ENCODE results near the gene AGAP2. TPM values are rescaled to one million over a fixed set of nuclear protein-coding genes. Genes with fewer than 3 reads are reported as not detected.
"Not testable (repeated sequence)": the region's sequence is repeated elsewhere in the genome, so short reads cannot be mapped to it uniquely, and the experiment has no call there.

Gene AGAP2
- total and polyA plus RNA-seq, 8 donors, result 0.31 to 5.8 (median 0.54) TPM

- intact Hi-C loops (cut with DNase I), result no loop called here
These were observed 14.9 kb downstream of the AGAP2 start for GRCh38 chr12:57723630-57723962.

GRCh38 chr12:57722716-57723629 is 15.6 kb downstream of the AGAP2 start:
- peaks cover 4 to 6% of the 10 kb centered on the region in 2 donors for H3K4me1 ChIP-seq
- no peak overlapping the region for H3K27ac ChIP-seq
- H3K4me3 ChIP-seq, result no peak overlapping the region
- TF ChIP-seq CTCF (IDR thresholded peaks at IDR 0.05), result no peak
- intact Hi-C loops (cut with DNase I), result no loop called here
- no peaks in the 10 kb centered on the region for H3K9me3 ChIP-seq
- H3K36me3 ChIP-seq, result peaks cover 0 to 66% of the 10 kb centered on the region in 2 donors
- ATAC-seq (no peak), DNase-seq (no peak)
- H3K27me3 ChIP-seq, result peaks cover 0 to 7% of the 10 kb centered on the region in 2 donors

More at GRCh38 chr12:57723630-57723962, 14.9 kb downstream of the AGAP2 start:
- Histone ChIP-seq H3K27ac (no peak overlapping the region), H3K36me3 (peaks cover 0 to 66% of the 10 kb centered on the region in 2 donors), H3K4me1 (peaks cover 4 to 6% of the 10 kb centered on the region in 2 donors), H3K27me3 (peaks cover 0 to 7% of the 10 kb centered on the region in 2 donors), H3K4me3 (no peak overlapping the region), H3K9me3 (no peaks in the 10 kb centered on the region)
- ATAC-seq (no peak), DNase-seq (no peak)
- no peak for TF ChIP-seq CTCF (IDR thresholded peaks at IDR 0.05)

DNA sequence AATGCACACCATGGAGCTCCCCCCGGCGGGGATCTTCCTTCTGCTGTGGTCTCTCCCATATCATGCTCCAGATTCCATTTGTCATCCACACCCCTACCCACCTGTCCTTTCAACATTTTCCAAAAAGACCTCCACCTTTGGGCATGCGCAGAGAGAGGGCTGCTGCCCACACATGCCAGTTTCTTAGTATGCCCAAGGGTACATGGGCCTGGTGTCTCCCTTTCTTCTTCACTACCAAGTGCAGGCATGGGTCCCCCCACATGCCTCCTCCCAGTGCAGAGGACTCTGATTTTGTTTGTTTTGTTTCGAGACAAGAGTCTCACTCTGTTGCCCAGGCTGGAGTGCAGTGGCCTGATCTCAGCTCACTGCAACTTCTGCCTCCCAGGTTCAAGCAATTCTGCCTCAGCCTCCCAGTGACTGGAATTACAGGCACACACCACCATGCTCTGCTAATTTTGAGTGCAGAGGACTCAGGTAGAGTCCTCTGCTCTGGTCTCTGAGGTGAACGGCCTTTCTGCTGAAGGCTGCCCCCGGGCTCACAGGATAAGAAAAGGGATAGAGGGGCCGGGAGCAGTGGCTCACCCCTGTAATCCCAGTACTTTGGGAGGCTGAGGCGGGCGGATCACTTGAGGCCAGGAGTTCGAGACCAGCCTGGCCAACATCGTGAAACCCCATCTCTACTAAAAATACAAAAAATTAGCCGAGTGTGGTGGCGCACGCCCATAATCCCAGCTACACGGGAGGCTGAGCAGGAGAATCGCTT is 16.5 kb downstream of the AGAP2 start:
- H3K9me3 ChIP-seq; intact Hi-C loops (cut with DNase I); ATAC-seq; DNase-seq; H3K27ac ChIP-seq; H3K27me3 ChIP-seq; H3K4me1 ChIP-seq; H3K4me3 ChIP-seq: not testable (repeated sequence)
- H3K36me3 ChIP-seq, result peaks cover 0 to 66% of the 10 kb centered on the region in 2 donors

- TF ChIP-seq CTCF (IDR thresholded peaks at IDR 0.05), result no peak
- H3K9me3 ChIP-seq, result no peaks in the 10 kb centered on the region
- H3K4me1 ChIP-seq, result peaks cover 0 to 3% of the 10 kb centered on the region in 2 donors
- no peak overlapping the region for H3K27ac ChIP-seq
- no peak overlapping the region for H3K4me3 ChIP-seq
- peaks cover 0 to 66% of the 10 kb centered on the region in 2 donors for H3K36me3 ChIP-seq
- H3K27me3 ChIP-seq, result no peaks in the 10 kb centered on the region
- DNase-seq (no peak), ATAC-seq (no peak)
- intact Hi-C loops (cut with DNase I), result no loop called here
These were observed 17.6 kb downstream of the AGAP2 start for GRCh38 chr12:57720606-57721595.

All from left lung (tissue), 10 donors.